Measurements from ENCODE around the gene LSM3. TPM values are rescaled to one million over a fixed set of nuclear protein-coding genes. Genes with fewer than 3 reads are reported as not detected.

LSM3 gene
- total and polyA plus RNA-seq, 9 of the 15 experiments (the other 6 are each of a cell fraction or from before 2014, with no cell fraction given) = 33.8 to 203 (median 61.2) TPM

DNA sequence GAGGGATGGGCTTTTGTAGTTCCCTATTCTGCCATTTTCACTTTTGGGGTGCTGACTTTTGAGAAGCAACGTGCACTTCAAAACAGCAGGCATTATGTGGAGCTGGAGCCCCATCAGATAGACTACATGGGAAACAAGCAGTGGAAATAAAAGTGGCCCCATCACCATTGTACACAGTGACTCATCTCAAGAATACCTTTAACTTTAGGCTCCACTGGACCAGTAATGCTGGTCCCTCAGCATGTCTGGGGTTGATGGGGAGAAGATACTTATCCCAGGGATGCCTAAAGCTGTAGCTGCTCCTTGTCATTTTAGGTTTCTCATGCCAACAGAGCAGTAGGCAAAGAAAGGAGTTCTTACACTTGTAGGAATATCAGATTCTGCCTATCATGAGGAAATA is 45.0 kb downstream of the LSM3 start (continued):
- TF ChIP-seq, protein P1, sequence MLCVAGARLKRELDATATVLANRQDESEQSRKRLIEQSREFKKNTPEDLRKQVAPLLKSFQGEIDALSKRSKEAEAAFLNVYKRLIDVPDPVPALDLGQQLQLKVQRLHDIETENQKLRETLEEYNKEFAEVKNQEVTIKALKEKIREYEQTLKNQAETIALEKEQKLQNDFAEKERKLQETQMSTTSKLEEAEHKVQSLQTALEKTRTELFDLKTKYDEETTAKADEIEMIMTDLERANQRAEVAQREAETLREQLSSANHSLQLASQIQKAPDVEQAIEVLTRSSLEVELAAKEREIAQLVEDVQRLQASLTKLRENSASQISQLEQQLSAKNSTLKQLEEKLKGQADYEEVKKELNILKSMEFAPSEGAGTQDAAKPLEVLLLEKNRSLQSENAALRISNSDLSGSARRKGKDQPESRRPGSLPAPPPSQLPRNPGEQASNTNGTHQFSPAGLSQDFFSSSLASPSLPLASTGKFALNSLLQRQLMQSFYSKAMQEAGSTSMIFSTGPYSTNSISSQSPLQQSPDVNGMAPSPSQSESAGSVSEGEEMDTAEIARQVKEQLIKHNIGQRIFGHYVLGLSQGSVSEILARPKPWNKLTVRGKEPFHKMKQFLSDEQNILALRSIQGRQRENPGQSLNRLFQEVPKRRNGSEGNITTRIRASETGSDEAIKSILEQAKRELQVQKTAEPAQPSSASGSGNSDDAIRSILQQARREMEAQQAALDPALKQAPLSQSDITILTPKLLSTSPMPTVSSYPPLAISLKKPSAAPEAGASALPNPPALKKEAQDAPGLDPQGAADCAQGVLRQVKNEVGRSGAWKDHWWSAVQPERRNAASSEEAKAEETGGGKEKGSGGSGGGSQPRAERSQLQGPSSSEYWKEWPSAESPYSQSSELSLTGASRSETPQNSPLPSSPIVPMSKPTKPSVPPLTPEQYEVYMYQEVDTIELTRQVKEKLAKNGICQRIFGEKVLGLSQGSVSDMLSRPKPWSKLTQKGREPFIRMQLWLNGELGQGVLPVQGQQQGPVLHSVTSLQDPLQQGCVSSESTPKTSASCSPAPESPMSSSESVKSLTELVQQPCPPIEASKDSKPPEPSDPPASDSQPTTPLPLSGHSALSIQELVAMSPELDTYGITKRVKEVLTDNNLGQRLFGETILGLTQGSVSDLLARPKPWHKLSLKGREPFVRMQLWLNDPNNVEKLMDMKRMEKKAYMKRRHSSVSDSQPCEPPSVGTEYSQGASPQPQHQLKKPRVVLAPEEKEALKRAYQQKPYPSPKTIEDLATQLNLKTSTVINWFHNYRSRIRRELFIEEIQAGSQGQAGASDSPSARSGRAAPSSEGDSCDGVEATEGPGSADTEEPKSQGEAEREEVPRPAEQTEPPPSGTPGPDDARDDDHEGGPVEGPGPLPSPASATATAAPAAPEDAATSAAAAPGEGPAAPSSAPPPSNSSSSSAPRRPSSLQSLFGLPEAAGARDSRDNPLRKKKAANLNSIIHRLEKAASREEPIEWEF (CRISPR knock-in tag; IDR thresholded peaks at IDR 0.05) = no peak
- TF ChIP-seq TEAD2 (tag; IDR thresholded peaks at IDR 0.05) (no peak), THRAP3 (IDR thresholded peaks at IDR 0.05; ENCODE audit: borderline replicate concordance) (no peak), TEAD1 (CRISPR knock-in tag; IDR thresholded peaks at IDR 0.05) (peak in 1 of 2 experiments; percentile 63; a peak in 1 of 4 replicates), KAT8 (IDR thresholded peaks at IDR 0.05; ENCODE audit: low read depth) (no peak), E2F3 (CRISPR knock-in tag; IDR thresholded peaks at IDR 0.05) (no peak), MYNN (IDR thresholded peaks at IDR 0.05) (peak; percentile 74; the same call in 1 of the 2 replicates), MYNN (CRISPR knock-in tag; IDR thresholded peaks at IDR 0.05) (no peak), MCM7 (IDR thresholded peaks at IDR 0.05) (no peak), TCF3 (CRISPR knock-in tag; IDR thresholded peaks at IDR 0.05) (0 out of 2 replicates have a peak, but pooled peaks have one; percentile 1), GATAD2A (IDR thresholded peaks at IDR 0.05) (no peak), ZC3H4 (CRISPR knock-in tag; IDR thresholded peaks at IDR 0.05; ENCODE audit: borderline replicate concordance) (no peak), RBM39 (optimal IDR thresholded peaks at IDR 0.05; ENCODE audit: low read depth, low read length) (no peak), RCOR1 (IDR thresholded peaks at IDR 0.05; ENCODE audit: borderline replicate concordance in 1 of 2, low read depth in 2 of 2, low read length in 2 of 2) (peak in 1 of 2 experiments; percentile 45; a peak in 1 of 4 replicates), NFIX (CRISPR knock-in tag; IDR thresholded peaks at IDR 0.05; ENCODE audit: low read depth) (no peak), POLR2B (IDR thresholded peaks at IDR 0.05; ENCODE audit: low read depth, partially characterized antibody) (no peak)
- TF ChIP-seq, protein P2, sequence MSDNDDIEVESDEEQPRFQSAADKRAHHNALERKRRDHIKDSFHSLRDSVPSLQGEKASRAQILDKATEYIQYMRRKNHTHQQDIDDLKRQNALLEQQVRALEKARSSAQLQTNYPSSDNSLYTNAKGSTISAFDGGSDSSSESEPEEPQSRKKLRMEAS (CRISPR knock-in tag; IDR thresholded peaks at IDR 0.05) = no peak
- TF ChIP-seq, protein P3, sequence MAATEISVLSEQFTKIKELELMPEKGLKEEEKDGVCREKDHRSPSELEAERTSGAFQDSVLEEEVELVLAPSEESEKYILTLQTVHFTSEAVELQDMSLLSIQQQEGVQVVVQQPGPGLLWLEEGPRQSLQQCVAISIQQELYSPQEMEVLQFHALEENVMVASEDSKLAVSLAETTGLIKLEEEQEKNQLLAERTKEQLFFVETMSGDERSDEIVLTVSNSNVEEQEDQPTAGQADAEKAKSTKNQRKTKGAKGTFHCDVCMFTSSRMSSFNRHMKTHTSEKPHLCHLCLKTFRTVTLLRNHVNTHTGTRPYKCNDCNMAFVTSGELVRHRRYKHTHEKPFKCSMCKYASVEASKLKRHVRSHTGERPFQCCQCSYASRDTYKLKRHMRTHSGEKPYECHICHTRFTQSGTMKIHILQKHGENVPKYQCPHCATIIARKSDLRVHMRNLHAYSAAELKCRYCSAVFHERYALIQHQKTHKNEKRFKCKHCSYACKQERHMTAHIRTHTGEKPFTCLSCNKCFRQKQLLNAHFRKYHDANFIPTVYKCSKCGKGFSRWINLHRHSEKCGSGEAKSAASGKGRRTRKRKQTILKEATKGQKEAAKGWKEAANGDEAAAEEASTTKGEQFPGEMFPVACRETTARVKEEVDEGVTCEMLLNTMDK (IDR thresholded peaks at IDR 0.05; ENCODE audit: borderline replicate concordance, insufficient read depth, low read depth, low read length, poor library complexity, severe bottlenecking) = no peak
- TF ChIP-seq, protein P4, sequence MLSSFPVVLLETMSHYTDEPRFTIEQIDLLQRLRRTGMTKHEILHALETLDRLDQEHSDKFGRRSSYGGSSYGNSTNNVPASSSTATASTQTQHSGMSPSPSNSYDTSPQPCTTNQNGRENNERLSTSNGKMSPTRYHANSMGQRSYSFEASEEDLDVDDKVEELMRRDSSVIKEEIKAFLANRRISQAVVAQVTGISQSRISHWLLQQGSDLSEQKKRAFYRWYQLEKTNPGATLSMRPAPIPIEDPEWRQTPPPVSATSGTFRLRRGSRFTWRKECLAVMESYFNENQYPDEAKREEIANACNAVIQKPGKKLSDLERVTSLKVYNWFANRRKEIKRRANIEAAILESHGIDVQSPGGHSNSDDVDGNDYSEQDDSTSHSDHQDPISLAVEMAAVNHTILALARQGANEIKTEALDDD (IDR thresholded peaks at IDR 0.05) = no peak

Measured in K562 (cell line).